Trophoblast cell (in vitro differentiated cells and primary cell): Measurements from ENCODE around the gene PLEKHD1.

Experiments used
- DNase-seq, 2 donors: peaks; one replicate each; pipeline ENCODE4 v3.0.0-alpha.2; 2016
- H2AFZ ChIP-seq: 2 replicates; pipeline ENCODE4 v1.6.1; 2013; ENCODE audit warnings: low read length, moderate library complexity, mild to moderate bottlenecking; ENCODE audit not compliant: insufficient read depth, poor library complexity
- H2AK5ac ChIP-seq: 2 replicates; pipeline ENCODE4 v1.6.1; 2013; ENCODE audit warnings: mild to moderate bottlenecking, low read length
- H2BK120ac ChIP-seq: 2 replicates; pipeline ENCODE4 v1.6.1; 2013; ENCODE audit warnings: low read length, mild to moderate bottlenecking, moderate library complexity; ENCODE audit not compliant: insufficient read depth, poor library complexity
- H2BK12ac ChIP-seq: 2 replicates; pipeline ENCODE4 v1.6.1; 2013; ENCODE audit warnings: mild to moderate bottlenecking, low read length, moderate library complexity
- H2BK5ac ChIP-seq: 2 replicates; pipeline ENCODE4 v1.6.1; 2013; ENCODE audit warnings: low read length, low read depth, moderate library complexity, mild to moderate bottlenecking; ENCODE audit not compliant: poor library complexity
- H3K14ac ChIP-seq: 2 replicates; pipeline ENCODE4 v1.6.1; 2013; ENCODE audit warnings: mild to moderate bottlenecking, low read length
- H3K18ac ChIP-seq: 2 replicates; pipeline ENCODE4 v1.6.1; 2013; ENCODE audit warnings: mild to moderate bottlenecking, low read length
- H3K23ac ChIP-seq: 2 replicates; pipeline ENCODE4 v1.6.1; 2013; ENCODE audit warnings: low read length
- H3K27ac ChIP-seq: 2 replicates; pipeline ENCODE4 v1.5.1; 2013; ENCODE audit warnings: low read depth, mild to moderate bottlenecking, inconsistent platforms, low read length, moderate library complexity
- H3K27me3 ChIP-seq: 2 replicates; pipeline ENCODE4 v1.6.1; 2013; ENCODE audit warnings: inconsistent platforms, mild to moderate bottlenecking, low read length, moderate library complexity; ENCODE audit not compliant: insufficient read depth
- H3K36me3 ChIP-seq, 2 experiments: 1 replicate in 1 of 2; 2 replicates in 1 of 2; pipeline ENCODE4 v1.6.1; 2013; ENCODE audit warnings: low read length in 2 of 2, mild to moderate bottlenecking in 2 of 2, moderate library complexity in 1 of 2; ENCODE audit not compliant: insufficient read depth in 2 of 2, control insufficient read depth in 1 of 2
- H3K4ac ChIP-seq: 2 replicates; pipeline ENCODE4 v1.6.1; 2013; ENCODE audit warnings: low read depth, mild to moderate bottlenecking, low read length, moderate library complexity
- H3K4me1 ChIP-seq, 2 experiments: 1 replicate in 1 of 2; 2 replicates in 1 of 2; pipeline ENCODE4 v1.6.1; 2013; ENCODE audit warnings: low read length in 2 of 2, mild to moderate bottlenecking in 2 of 2, moderate library complexity in 1 of 2; ENCODE audit not compliant: insufficient read depth in 2 of 2, control insufficient read depth in 1 of 2
- H3K4me2 ChIP-seq: 2 replicates; pipeline ENCODE4 v1.6.1; 2013; ENCODE audit warnings: inconsistent platforms, mild to moderate bottlenecking, low read length, moderate library complexity
- H3K4me3 ChIP-seq: 2 replicates; pipeline ENCODE4 v1.5.1; 2013; ENCODE audit warnings: mild to moderate bottlenecking, low read depth, low read length, inconsistent platforms
- H3K79me1 ChIP-seq: one replicate; pipeline ENCODE4 v1.6.1; 2013; ENCODE audit warnings: low read length
- H3K79me2 ChIP-seq: 2 replicates; pipeline ENCODE4 v1.6.1; 2013; ENCODE audit warnings: low read length, mild to moderate bottlenecking; ENCODE audit not compliant: control insufficient read depth, insufficient read depth, poor library complexity
- H3K9ac ChIP-seq: 2 replicates; pipeline ENCODE4 v1.6.1; 2013; ENCODE audit warnings: mild to moderate bottlenecking, low read length
- H3K9me3 ChIP-seq: 2 replicates; pipeline ENCODE4 v1.6.1; 2013; ENCODE audit warnings: low read depth, mild to moderate bottlenecking, control low read depth, inconsistent platforms, low read length; ENCODE audit not compliant: insufficient read depth
- H4K12ac ChIP-seq: 2 replicates; pipeline ENCODE4 v1.6.1; 2013; ENCODE audit warnings: low read depth, mild to moderate bottlenecking, low read length, moderate library complexity
- H4K8ac ChIP-seq: 2 replicates; pipeline ENCODE4 v1.6.1; 2013; ENCODE audit warnings: low read depth, mild to moderate bottlenecking, low read length, moderate library complexity
- H4K91ac ChIP-seq: one replicate; pipeline ENCODE4 v1.6.1; 2013; ENCODE audit warnings: low read depth, mild to moderate bottlenecking, low read length, moderate library complexity
- WGBS: extraction: QIAGEN DNeasy Blood & Tissue Kit; methylation state at CpG from one replicate; pipeline ENCODE4 v1.1.7; 2013; ENCODE audit warnings: missing lambda C conversion rate; ENCODE audit not compliant: insufficient read length, insufficient coverage; ENCODE audit errors: extremely low coverage; 5-methylcytosine and 5-hydroxymethylcytosine counted together

Gene PLEKHD1

DNA sequence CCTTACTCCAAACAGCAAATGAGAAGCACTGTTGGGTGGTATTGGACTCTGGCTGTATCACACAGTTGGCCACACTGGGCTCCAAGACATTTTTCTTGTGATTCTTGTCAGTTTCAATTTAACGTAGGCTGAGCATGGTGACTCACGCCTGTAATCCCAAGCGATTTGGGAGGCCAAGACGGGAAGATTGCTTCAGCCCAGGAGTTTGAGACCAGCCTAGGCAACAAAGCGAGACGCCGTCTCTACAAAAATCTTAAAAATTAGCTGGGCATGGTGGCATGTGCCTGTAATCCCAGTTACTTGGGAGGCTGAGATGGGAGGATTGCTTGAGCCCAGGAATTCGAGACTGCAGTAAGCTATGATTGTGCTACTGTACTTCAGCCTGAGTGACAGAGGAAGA is 35.3 kb upstream of the PLEKHD1 start:
- H2BK120ac ChIP-seq, result no peak overlapping the region
- H3K4me2 ChIP-seq, result no peak overlapping the region
- H3K4me3 ChIP-seq, result no peak overlapping the region
- H3K9ac ChIP-seq, result no peak overlapping the region
- no peaks in the 10 kb centered on the region for H3K4me1 ChIP-seq
- H3K79me1 ChIP-seq, result no peaks in the 10 kb centered on the region
- no peak overlapping the region for H3K18ac ChIP-seq
- no peak overlapping the region for H4K91ac ChIP-seq
- H2BK5ac ChIP-seq, result no peak overlapping the region
- H2AK5ac ChIP-seq, result no peak overlapping the region
- no peak overlapping the region for H4K12ac ChIP-seq
- no peak overlapping the region for H2AFZ ChIP-seq
- WGBS, result no CpG with 5 or more reads among the region's 8 CpGs
- no peaks in the 10 kb centered on the region for H3K27me3 ChIP-seq
- peaks cover 2 to 3% of the 10 kb centered on the region in 2 experiments for H3K36me3 ChIP-seq
- DNase-seq, result peak; percentile 67 to 85
- no peak overlapping the region for H3K27ac ChIP-seq
- H2BK12ac ChIP-seq, result no peak overlapping the region
- no peaks in the 10 kb centered on the region for H3K9me3 ChIP-seq
- no peak overlapping the region for H3K23ac ChIP-seq
- no peak overlapping the region for H3K14ac ChIP-seq
- H3K79me2 ChIP-seq, result no peaks in the 10 kb centered on the region
- H3K4ac ChIP-seq, result no peak overlapping the region
- H4K8ac ChIP-seq, result no peak overlapping the region

DNA sequence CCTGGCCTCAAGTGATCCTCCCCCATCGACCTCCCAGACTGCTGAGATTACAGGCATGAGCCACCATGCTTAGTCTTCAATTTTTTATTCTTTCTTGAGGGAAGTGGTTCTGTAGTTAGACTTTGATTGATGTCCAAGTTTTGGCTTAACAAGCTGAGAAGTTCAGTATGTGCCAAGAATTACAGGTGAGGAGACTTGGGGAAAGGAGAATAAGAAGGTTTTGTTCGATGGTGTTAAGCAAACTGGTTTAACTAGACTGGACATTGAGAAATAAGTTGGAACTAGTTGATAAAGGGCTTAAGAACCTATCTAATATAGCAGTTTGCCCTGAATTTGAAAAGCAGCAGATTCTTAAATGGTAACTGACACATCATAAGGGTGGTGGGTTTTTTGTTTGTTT is 32.6 kb upstream of the PLEKHD1 start:
- Histone ChIP-seq H3K4me3 (no peak overlapping the region), H3K36me3 (peaks cover 3 to 8% of the 10 kb centered on the region in 2 experiments), H2BK120ac (no peak overlapping the region), H2BK12ac (no peak overlapping the region), H3K79me2 (no peaks in the 10 kb centered on the region), H4K8ac (no peak overlapping the region), H3K4ac (no peak overlapping the region), H3K27me3 (no peaks in the 10 kb centered on the region), H2BK5ac (no peak overlapping the region), H2AFZ (no peak overlapping the region), H3K9ac (no peak overlapping the region), H3K18ac (no peak overlapping the region), H4K91ac (no peak overlapping the region), H3K79me1 (no peaks in the 10 kb centered on the region), H4K12ac (no peak overlapping the region), H3K14ac (no peak overlapping the region), H2AK5ac (no peak overlapping the region), H3K4me2 (no peak overlapping the region), H3K23ac (no peak overlapping the region), H3K9me3 (no peaks in the 10 kb centered on the region), H3K4me1 (no peaks in the 10 kb centered on the region), H3K27ac (no peak overlapping the region)
- WGBS, result no CpG with 5 or more reads among the region's 2 CpGs
- no peak for DNase-seq

DNA sequence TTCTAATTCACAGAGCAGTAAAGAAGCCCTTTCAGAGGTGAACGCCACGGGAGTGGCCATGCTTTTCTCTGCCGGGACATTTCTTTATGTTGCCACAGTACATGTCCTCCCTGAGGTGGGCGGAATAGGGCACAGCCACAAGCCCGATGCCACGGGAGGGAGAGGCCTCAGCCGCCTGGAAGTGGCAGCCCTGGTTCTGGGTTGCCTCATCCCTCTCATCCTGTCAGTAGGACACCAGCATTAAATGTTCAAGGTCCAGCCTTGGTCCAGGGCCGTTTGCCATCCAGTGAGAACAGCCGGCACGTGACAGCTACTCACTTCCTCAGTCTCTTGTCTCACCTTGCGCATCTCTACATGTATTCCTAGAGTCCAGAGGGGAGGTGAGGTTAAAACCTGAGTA is 26.2 kb upstream of the PLEKHD1 start:
- H3K9ac ChIP-seq, result no peak overlapping the region
- H3K4me1 ChIP-seq, result no peaks in the 10 kb centered on the region

DNA sequence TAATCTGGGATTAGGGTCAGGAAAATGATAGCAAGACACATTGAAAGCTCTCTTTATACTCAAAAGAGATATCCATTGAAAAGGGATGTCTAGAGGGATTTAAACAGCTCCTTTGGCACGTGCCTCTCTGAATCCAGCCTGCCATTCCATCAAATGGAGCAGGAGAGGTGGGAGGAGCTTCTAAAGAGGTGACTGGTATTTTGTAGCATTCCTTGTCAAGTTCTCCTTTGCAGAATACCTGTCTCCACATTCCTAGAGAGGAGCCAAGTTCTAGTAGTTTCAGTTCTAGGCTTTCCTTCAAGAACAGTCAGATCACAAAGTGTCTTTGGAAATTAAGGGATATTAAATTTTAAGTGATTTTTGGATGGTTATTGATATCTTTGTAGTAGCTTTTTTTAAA is 25.4 kb upstream of the PLEKHD1 start:
- no CpG with 5 or more reads among the region's 1 CpG for WGBS

More for the DNA sequence above, 26.2 kb upstream of the PLEKHD1 start:
- Histone ChIP-seq H3K4me3 (no peak overlapping the region), H2BK12ac (no peak overlapping the region), H3K36me3 (peaks cover 12 to 17% of the 10 kb centered on the region in 2 experiments), H3K18ac (no peak overlapping the region), H3K27ac (no peak overlapping the region), H3K23ac (no peak overlapping the region), H3K4ac (no peak overlapping the region), H2BK120ac (no peak overlapping the region), H3K79me2 (no peaks in the 10 kb centered on the region), H2AFZ (no peak overlapping the region), H2BK5ac (no peak overlapping the region), H3K9me3 (no peaks in the 10 kb centered on the region), H3K14ac (no peak overlapping the region), H3K27me3 (no peaks in the 10 kb centered on the region), H4K91ac (no peak overlapping the region), H3K79me1 (no peaks in the 10 kb centered on the region), H4K12ac (no peak overlapping the region), H4K8ac (no peak overlapping the region), H2AK5ac (no peak overlapping the region), H3K4me2 (no peak overlapping the region)
- no CpG with 5 or more reads among the region's 11 CpGs for WGBS
- no peak for DNase-seq

More for the DNA sequence above, 25.4 kb upstream of the PLEKHD1 start:
- Histone ChIP-seq H2AFZ (no peak overlapping the region), H3K27me3 (no peaks in the 10 kb centered on the region), H2BK12ac (no peak overlapping the region), H3K79me1 (no peaks in the 10 kb centered on the region), H3K27ac (no peak overlapping the region), H3K14ac (no peak overlapping the region), H3K79me2 (no peaks in the 10 kb centered on the region), H2BK5ac (no peak overlapping the region), H3K4me2 (no peak overlapping the region), H3K4me1 (no peaks in the 10 kb centered on the region), H4K12ac (no peak overlapping the region), H3K4me3 (no peak overlapping the region), H3K23ac (no peak overlapping the region), H4K8ac (no peak overlapping the region), H2AK5ac (no peak overlapping the region), H3K9ac (no peak overlapping the region), H3K18ac (no peak overlapping the region), H3K9me3 (no peaks in the 10 kb centered on the region), H3K36me3 (peaks cover 11 to 15% of the 10 kb centered on the region in 2 experiments), H3K4ac (no peak overlapping the region), H2BK120ac (no peak overlapping the region), H4K91ac (no peak overlapping the region)
- peak in 1 of 2 donors; percentile 23 for DNase-seq
